Retinal pigment epithelial cell (primary cell): ENCODE results near the gene EIF4A3.
"Not testable (repeated sequence)": the region's sequence is repeated elsewhere in the genome, so short reads cannot be mapped to it uniquely, and the experiment has no call there.

Source experiments
- DNase-seq: peaks from one replicate; pipeline ENCODE4 v3.0.0-alpha.2; 2010; ENCODE audit warnings: low read depth
- H3K4me3 ChIP-seq: 2 replicates; pipeline ENCODE4 v1.5.1; 2011; ENCODE audit warnings: mild to moderate bottlenecking, low read length, control low read depth, moderate library complexity
- CTCF ChIP-seq: conservative IDR thresholded peaks from 2 replicates; pipeline ENCODE4 v1.5.1; 2011; ENCODE audit warnings: low read depth, low read length, control low read depth, inconsistent platforms

Gene EIF4A3

GRCh38 chr17:80163336-80163735 lies 16.4 kb upstream of the EIF4A3 start:
- no peak for DNase-seq
- no peak overlapping the region for H3K4me3 ChIP-seq
- TF ChIP-seq CTCF, result no peak

- TF ChIP-seq CTCF, result no peak
- H3K4me3 ChIP-seq, result no peak overlapping the region
- DNase-seq, result no peak
These were observed 13.6 kb upstream of the EIF4A3 start for GRCh38 chr17:80160536-80160935.

- no peak for DNase-seq
- TF ChIP-seq CTCF, result no peak
- no peak overlapping the region for H3K4me3 ChIP-seq
These were observed 11.9 kb upstream of the EIF4A3 start for GRCh38 chr17:80158846-80159245.

GRCh38 chr17:80155600-80155999 lies 8.7 kb upstream of the EIF4A3 start:
- not testable (repeated sequence) for H3K4me3 ChIP-seq

GRCh38 chr17:80154166-80154565 lies 7.2 kb upstream of the EIF4A3 start:
- no peak overlapping the region for H3K4me3 ChIP-seq
- no peak for DNase-seq
- no peak for TF ChIP-seq CTCF

More at GRCh38 chr17:80155600-80155999, 8.7 kb upstream of the EIF4A3 start:
- DNase-seq, result not testable (repeated sequence)

- no peak overlapping the region for H3K4me3 ChIP-seq
- no peak for DNase-seq
- TF ChIP-seq CTCF, result no peak
These were observed 6.1 kb upstream of the EIF4A3 start for GRCh38 chr17:80153004-80153403.

- no peak for TF ChIP-seq CTCF
- no peak for DNase-seq
- H3K4me3 ChIP-seq, result no peak overlapping the region
These were observed 5.3 kb upstream of the EIF4A3 start for GRCh38 chr17:80152081-80152702.
